Upper lobe of left lung (tissue), 6 donors: ENCODE data around the gene TXNDC2. TPM values are rescaled to one million over a fixed set of nuclear protein-coding genes. Genes with fewer than 3 reads are reported as not detected.

Source experiments
- ATAC-seq, 2 donors: fragments of 200-7000 bp; cut with Tn5 transposase; one replicate each; pipeline ENCODE4 v1.9.1; 2022; ENCODE audit warnings: mild to moderate bottlenecking in 2 of 2, moderate library complexity in 2 of 2; ENCODE audit not compliant: low FRiP score in 2 of 2
- DNase-seq, 2 donors: peaks; one replicate each; pipeline ENCODE4 v3.0.0-alpha.2; 2019 to 2020
- H3K27ac ChIP-seq, 4 donors: fragments of 200-600 bp; sonication (generic); one replicate each; pipeline ENCODE4 v1.5.1; 2016 to 2019
- H3K27me3 ChIP-seq, 4 donors: fragments of 200-600 bp; sonication (generic); one replicate each; pipeline ENCODE4 v1.5.1; 2017 to 2019
- H3K36me3 ChIP-seq, 4 donors: fragments of 200-600 bp; sonication (generic); one replicate each; pipeline ENCODE4 v1.5.1; 2016 to 2019
- H3K4me1 ChIP-seq, 4 donors: fragments of 200-600 bp; sonication (generic); one replicate each; pipeline ENCODE4 v1.5.1; 2018 to 2019
- H3K4me3 ChIP-seq, 4 donors: fragments of 200-600 bp; sonication (generic); one replicate each; pipeline ENCODE4 v1.5.1; 2017 to 2019; ENCODE audit warnings: mild to moderate bottlenecking in 2 of 4, moderate library complexity in 1 of 4
- H3K9me3 ChIP-seq, 4 donors: fragments of 200-600 bp; sonication (generic); one replicate each; pipeline ENCODE4 v1.5.1; 2018 to 2019
- CTCF ChIP-seq, 6 experiments: fragments of 450-650 bp in 4 of 6; fragments of 200-600 bp in 2 of 6; sonication (generic) in 2 of 6; IDR thresholded peaks; one replicate each; pipeline ENCODE4 v1.5.1; 2016 to 2019; ENCODE audit warnings: antibody characterized with exemption in 6 of 6
- EP300 ChIP-seq, 4 donors: sonication (generic); formaldehyde crosslinking; IDR thresholded peaks; one replicate each; pipeline ENCODE4 v1.5.1; 2017; ENCODE audit warnings: antibody characterized with exemption in 4 of 4, control low read depth in 2 of 4
- POLR2A ChIP-seq, 4 donors: fragments of 450-650 bp; IDR thresholded peaks; one replicate each; pipeline ENCODE4 v1.5.1; 2016 to 2017; ENCODE audit warnings: antibody characterized with exemption in 4 of 4, mild to moderate bottlenecking in 2 of 4
- POLR2AphosphoS5 ChIP-seq, 2 donors: sonication (generic); formaldehyde crosslinking; IDR thresholded peaks; one replicate each; pipeline ENCODE4 v1.5.1; 2017; ENCODE audit warnings: antibody characterized with exemption in 2 of 2
- WGBS, 2 donors: methylation state at CpG; one replicate each; pipeline ENCODE4 v1.1.5; 2017 to 2018; 5-methylcytosine and 5-hydroxymethylcytosine counted together
- total RNA-seq, 6 donors: library from RNA; depleted of rRNA in 4 of 6; stranded (reverse); fragments of >200 nt in 4 of 6; gene quantifications; one replicate each; pipeline versions ENCODE4 v1.1.0 to v1.2.1, GENCODE V29; 2016 to 2021
- donor health status: DM: no; HTN: no; CAD: no; lungs with moderate emphysema.
- donor health status: DM: no; HTN: yes; CAD: no; lungs with severe emphysema.

The TXNDC2 gene
- total RNA-seq, 6 donors from 2014 or later, result 0.30 to 0.49 (median 0.33) TPM; not detected in 3

DNA sequence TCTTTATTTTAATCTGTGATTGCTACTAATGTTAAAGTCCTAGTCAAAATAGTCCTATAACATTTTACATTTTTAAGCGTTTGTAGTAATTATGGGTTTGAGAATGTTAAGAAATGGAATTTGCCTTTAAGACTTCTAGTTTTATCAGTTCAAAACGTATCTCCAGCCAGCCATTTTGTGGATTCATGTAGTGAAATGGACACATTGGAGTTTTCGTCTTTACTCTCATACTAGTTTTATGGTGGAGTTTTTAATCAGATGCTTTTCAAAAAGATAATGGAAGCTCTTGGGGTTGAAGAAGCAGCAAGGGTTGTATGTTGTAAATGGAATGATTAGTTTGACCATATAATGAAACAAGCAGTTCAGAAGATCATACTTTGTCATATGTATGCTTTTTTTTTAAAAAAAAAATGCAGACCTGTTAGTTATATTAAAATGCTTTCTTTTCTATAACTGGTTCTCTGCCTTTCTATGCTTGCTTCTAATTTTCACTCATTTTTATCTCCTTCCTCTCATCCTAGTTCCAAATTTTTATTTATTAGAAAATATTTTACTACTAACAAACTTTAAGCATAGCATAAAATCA, 44.6 kb downstream of the TXNDC2 start:
- 74 to 91% methylated on average over 3 of the region's 3 CpGs for WGBS, 2 donors
- no peak overlapping the region for H3K27ac ChIP-seq
- peaks cover 0 to 26% (median 0%) of the 10 kb centered on the region in 4 donors for H3K36me3 ChIP-seq
- no peaks in the 10 kb centered on the region for H3K9me3 ChIP-seq
- no peak overlapping the region for H3K4me3 ChIP-seq
- H3K27me3 ChIP-seq, result no peaks in the 10 kb centered on the region
- peaks cover 47 to 67% (median 59%) of the 10 kb centered on the region in 4 donors for H3K4me1 ChIP-seq
- DNase-seq, result no peak
- ATAC-seq, result no peak
- TF ChIP-seq POLR2A (IDR thresholded peaks at IDR 0.05) (no peak), POLR2AphosphoS5 (IDR thresholded peaks at IDR 0.05) (no peak), CTCF (IDR thresholded peaks at IDR 0.05) (no peak), EP300 (IDR thresholded peaks at IDR 0.05) (no peak)

- H3K27ac ChIP-seq, result peak overlapping the region in 1 of 4 donors; percentile 71
- no peaks in the 10 kb centered on the region for H3K9me3 ChIP-seq
- H3K27me3 ChIP-seq, result no peaks in the 10 kb centered on the region
- no peak for TF ChIP-seq POLR2A (IDR thresholded peaks at IDR 0.05)
- TF ChIP-seq EP300 (IDR thresholded peaks at IDR 0.05), result no peak
- no peak for TF ChIP-seq POLR2AphosphoS5 (IDR thresholded peaks at IDR 0.05)
- TF ChIP-seq CTCF (IDR thresholded peaks at IDR 0.05), result no peak
- H3K36me3 ChIP-seq, result peaks cover 0 to 28% (median under 1%) of the 10 kb centered on the region in 4 donors
- H3K4me3 ChIP-seq, result no peak overlapping the region
- H3K4me1 ChIP-seq, result peaks cover 40 to 59% (median 52%) of the 10 kb centered on the region in 4 donors
- no peak for DNase-seq
- ATAC-seq, result no peak
- WGBS, 2 donors, result 53 to 79% methylated on average over 1 of the region's 1 CpG
These were observed 45.4 kb downstream of the TXNDC2 start for GRCh38 chr18:9931146-9931545.

- WGBS, 2 donors, result 56 to 77% methylated on average over 5 of the region's 5 CpGs
- Histone ChIP-seq H3K27ac (peak overlapping the region in 1 of 4 donors; percentile 71), H3K9me3 (no peaks in the 10 kb centered on the region), H3K4me3 (no peak overlapping the region), H3K36me3 (peaks cover 0 to 33% (median 5%) of the 10 kb centered on the region in 4 donors), H3K27me3 (no peaks in the 10 kb centered on the region), H3K4me1 (peaks cover 34 to 54% (median 47%) of the 10 kb centered on the region in 4 donors)
- no peak for ATAC-seq
- DNase-seq, result no peak
- no peak for TF ChIP-seq POLR2A (IDR thresholded peaks at IDR 0.05)
- no peak for TF ChIP-seq EP300 (IDR thresholded peaks at IDR 0.05)
- no peak for TF ChIP-seq POLR2AphosphoS5 (IDR thresholded peaks at IDR 0.05)
- no peak for TF ChIP-seq CTCF (IDR thresholded peaks at IDR 0.05)
These were observed 45.9 kb downstream of the TXNDC2 start for GRCh38 chr18:9931678-9932077.

DNA sequence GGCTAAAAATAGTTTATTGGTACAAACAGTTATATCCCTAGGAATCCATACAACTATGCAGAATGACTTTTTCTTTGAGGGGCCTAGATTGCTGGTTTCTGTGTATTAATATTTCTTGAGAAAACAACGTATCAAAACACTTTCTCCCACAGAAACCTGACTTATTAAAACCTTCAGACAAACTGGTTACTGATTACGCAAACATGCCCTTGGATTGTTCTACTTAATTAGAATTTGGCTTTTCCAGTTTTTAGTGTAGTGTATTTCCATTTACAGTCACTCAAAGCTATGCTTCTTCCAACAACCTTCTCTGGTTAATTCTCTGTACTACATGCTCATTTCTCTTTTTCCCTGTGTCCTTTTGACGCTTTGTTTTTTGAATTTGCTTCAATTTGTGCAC, 48.1 kb downstream of the TXNDC2 start:
- Histone ChIP-seq H3K9me3 (no peaks in the 10 kb centered on the region), H3K4me3 (no peak overlapping the region), H3K27ac (peak overlapping the region in 3 of 4 donors; percentile 13 to 71 (median 70)), H3K4me1 (peaks cover 19 to 36% (median 27%) of the 10 kb centered on the region in 4 donors), H3K36me3 (peaks cover 3 to 55% (median 15%) of the 10 kb centered on the region in 4 donors), H3K27me3 (no peaks in the 10 kb centered on the region)
- ATAC-seq (no peak), DNase-seq (no peak)
- WGBS, 2 donors, result 84 to 91% methylated on average over 3 of the region's 3 CpGs
- no peak for TF ChIP-seq POLR2A (IDR thresholded peaks at IDR 0.05)
- TF ChIP-seq CTCF (IDR thresholded peaks at IDR 0.05), result no peak
- TF ChIP-seq EP300 (IDR thresholded peaks at IDR 0.05), result no peak
- TF ChIP-seq POLR2AphosphoS5 (IDR thresholded peaks at IDR 0.05), result no peak

GRCh38 chr18:9934274-9934673, 48.5 kb downstream of the TXNDC2 start:
- no peak for TF ChIP-seq CTCF (IDR thresholded peaks at IDR 0.05)
- no peak for TF ChIP-seq POLR2AphosphoS5 (IDR thresholded peaks at IDR 0.05)
- no peak for TF ChIP-seq POLR2A (IDR thresholded peaks at IDR 0.05)
- Histone ChIP-seq H3K9me3 (no peaks in the 10 kb centered on the region), H3K4me3 (no peak overlapping the region), H3K27ac (peak overlapping the region in 1 of 4 donors; percentile 71), H3K4me1 (peaks cover 16 to 32% (median 23%) of the 10 kb centered on the region in 4 donors), H3K27me3 (no peaks in the 10 kb centered on the region), H3K36me3 (peaks cover 3 to 58% (median 17%) of the 10 kb centered on the region in 4 donors)
- 84 to 89% methylated on average over 3 of the region's 3 CpGs for WGBS, 2 donors
- ATAC-seq, result no peak
- DNase-seq, result no peak
